HG02973 (cell line): ENCODE measurements around the gene CNOT1.
"Not testable (repeated sequence)": the region's sequence is repeated elsewhere in the genome, so short reads cannot be mapped to it uniquely, and the experiment has no call there.

Source experiments
- ATAC-seq: cut with Tn5 transposase; IDR thresholded peaks from one replicate; pipeline ENCODE4 v1.9.1; 2021; ENCODE audit warnings: moderate library complexity; ENCODE audit not compliant: unreplicated experiment

The CNOT1 gene

GRCh38 chr16:58638148-58639036 is 8.8 kb upstream of the CNOT1 start:
- no peak for ATAC-seq

- not testable (repeated sequence) for ATAC-seq
Observed at GRCh38 chr16:58637021-58637420, 7.4 kb upstream of the CNOT1 start.

- no peak for ATAC-seq
Observed at GRCh38 chr16:58636466-58636865, 6.8 kb upstream of the CNOT1 start.

GRCh38 chr16:58635502-58635901 is 5.9 kb upstream of the CNOT1 start:
- no peak for ATAC-seq

GRCh38 chr16:58634265-58634802 is 4.7 kb upstream of the CNOT1 start:
- no peak for ATAC-seq

GRCh38 chr16:58628845-58629732 is 537 bp downstream of the CNOT1 start:
- peak; percentile 2 for ATAC-seq

GRCh38 chr16:58624209-58624608 is 5.4 kb downstream of the CNOT1 start:
- ATAC-seq: no peak

GRCh38 chr16:58620396-58620795 is 9.2 kb downstream of the CNOT1 start:
- no peak for ATAC-seq

GRCh38 chr16:58615280-58615679 is 14.3 kb downstream of the CNOT1 start:
- ATAC-seq: no peak

GRCh38 chr16:58614860-58615259 is 14.8 kb downstream of the CNOT1 start:
- ATAC-seq: no peak

GRCh38 chr16:58614212-58614611 is 15.4 kb downstream of the CNOT1 start:
- ATAC-seq: no peak

- not testable (repeated sequence) for ATAC-seq
Observed at GRCh38 chr16:58612965-58613364, 16.7 kb downstream of the CNOT1 start.

- ATAC-seq: no peak
Observed at GRCh38 chr16:58608601-58609136, 21.0 kb downstream of the CNOT1 start.

- ATAC-seq: no peak
Observed at GRCh38 chr16:58605562-58605961, 24.1 kb downstream of the CNOT1 start.

GRCh38 chr16:58591083-58591482 is 38.5 kb downstream of the CNOT1 start:
- no peak for ATAC-seq

- no peak for ATAC-seq
Observed at GRCh38 chr16:58589326-58589905, 40.2 kb downstream of the CNOT1 start.

GRCh38 chr16:58588406-58588805 is 41.2 kb downstream of the CNOT1 start:
- no peak for ATAC-seq

- ATAC-seq: no peak
Observed at GRCh38 chr16:58586340-58587030, 43.1 kb downstream of the CNOT1 start.

GRCh38 chr16:58584831-58585505 is 44.7 kb downstream of the CNOT1 start:
- no peak for ATAC-seq
